Suprapubic skin (tissue), 4 donors: ENCODE measurements around the gene CHSY1. TPM values are rescaled to one million over a fixed set of nuclear protein-coding genes. Genes with fewer than 3 reads are reported as not detected.
A peak's percentile ranks its signal among the peaks of the same experiment; 100 is the strongest.

Source experiments
- DNase-seq, 2 donors: peaks; one replicate each; pipeline ENCODE4 v3.0.0-alpha.2; 2019; ENCODE audit warnings: low spot score in 2 of 2
- H3K27ac ChIP-seq: fragments of 200-600 bp; sonication (generic); one replicate; pipeline ENCODE4 v1.5.1; 2019
- H3K27me3 ChIP-seq: fragments of 200-600 bp; sonication (generic); one replicate; pipeline ENCODE4 v1.5.1; 2019
- H3K36me3 ChIP-seq: fragments of 200-600 bp; sonication (generic); one replicate; pipeline ENCODE4 v1.5.1; 2019
- H3K4me1 ChIP-seq: fragments of 200-600 bp; sonication (generic); one replicate; pipeline ENCODE4 v1.5.1; 2019
- H3K4me3 ChIP-seq: fragments of 200-600 bp; sonication (generic); one replicate; pipeline ENCODE4 v1.5.1; 2019; ENCODE audit warnings: mild to moderate bottlenecking
- H3K9me3 ChIP-seq: fragments of 200-600 bp; sonication (generic); one replicate; pipeline ENCODE4 v1.5.1; 2019
- EP300 ChIP-seq: sonication (generic); formaldehyde crosslinking; IDR thresholded peaks from one replicate; pipeline ENCODE4 v1.6.1; 2017; ENCODE audit warnings: antibody characterized with exemption
- POLR2A ChIP-seq, 2 donors: fragments of 450-650 bp; IDR thresholded peaks; one replicate each; pipeline ENCODE4 v1.6.1; 2017; ENCODE audit warnings: antibody characterized with exemption in 2 of 2, mild to moderate bottlenecking in 2 of 2, moderate library complexity in 2 of 2
- POLR2AphosphoS5 ChIP-seq, 3 donors: sonication (generic); formaldehyde crosslinking; IDR thresholded peaks; one replicate each; pipeline ENCODE4 v1.6.1; 2017; ENCODE audit warnings: antibody characterized with exemption in 3 of 3
- WGBS: methylation state at CpG from one replicate; pipeline ENCODE4 v1.1.5; 2018; 5-methylcytosine and 5-hydroxymethylcytosine counted together
- total RNA-seq, 4 donors: library from RNA; depleted of rRNA; stranded (reverse); fragments of >200 nt; gene quantifications; one replicate each; pipeline ENCODE4 v1.1.0, GENCODE V29; 2016
- TF ChIP-seq, protein P1 (sequence below), 2 donors: fragments of 200-600 bp in 1 of 2; fragments of 450-650 bp in 1 of 2; sonication (generic) in 1 of 2; IDR thresholded peaks; one replicate each; pipeline ENCODE4 v1.5.1; 2016 to 2019; ENCODE audit warnings: antibody characterized with exemption in 2 of 2, mild to moderate bottlenecking in 1 of 2, moderate library complexity in 1 of 2

Gene CHSY1
- total RNA-seq, 4 donors from 2014 or later = 29.7 to 39.6 (median 30.5) TPM

DNA sequence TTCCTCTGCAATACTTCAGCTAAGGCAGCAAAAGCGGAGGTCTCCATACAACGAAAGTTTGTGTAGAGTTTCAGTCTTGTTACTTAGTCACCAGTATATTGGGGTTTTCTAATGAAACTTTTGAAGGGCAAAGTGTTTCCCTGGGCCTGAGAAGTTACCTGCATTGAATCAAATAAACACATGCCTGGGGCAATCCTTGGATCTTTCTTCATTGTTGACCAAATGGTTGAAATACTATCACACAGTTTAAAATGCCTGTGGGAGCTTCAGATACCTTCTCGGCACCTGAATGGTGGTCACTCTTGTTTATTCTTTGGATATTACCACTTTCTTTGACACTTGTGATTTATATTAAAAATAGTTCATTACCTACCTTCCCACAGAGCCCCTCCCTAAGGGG is 988 bp upstream of the CHSY1 start:
- H3K27ac ChIP-seq = peak overlapping the region; percentile 97
- H3K4me1 ChIP-seq = peaks cover 37% of the 10 kb centered on the region
- WGBS = 41% methylated on average over 3 of the region's 3 CpGs
- no peaks in the 10 kb centered on the region for H3K9me3 ChIP-seq
- H3K36me3 ChIP-seq = no peaks in the 10 kb centered on the region
- TF ChIP-seq POLR2A (IDR thresholded peaks at IDR 0.05) (no peak), EP300 (no peak), POLR2AphosphoS5 (IDR thresholded peaks at IDR 0.05) (no peak)
- TF ChIP-seq, protein P1, sequence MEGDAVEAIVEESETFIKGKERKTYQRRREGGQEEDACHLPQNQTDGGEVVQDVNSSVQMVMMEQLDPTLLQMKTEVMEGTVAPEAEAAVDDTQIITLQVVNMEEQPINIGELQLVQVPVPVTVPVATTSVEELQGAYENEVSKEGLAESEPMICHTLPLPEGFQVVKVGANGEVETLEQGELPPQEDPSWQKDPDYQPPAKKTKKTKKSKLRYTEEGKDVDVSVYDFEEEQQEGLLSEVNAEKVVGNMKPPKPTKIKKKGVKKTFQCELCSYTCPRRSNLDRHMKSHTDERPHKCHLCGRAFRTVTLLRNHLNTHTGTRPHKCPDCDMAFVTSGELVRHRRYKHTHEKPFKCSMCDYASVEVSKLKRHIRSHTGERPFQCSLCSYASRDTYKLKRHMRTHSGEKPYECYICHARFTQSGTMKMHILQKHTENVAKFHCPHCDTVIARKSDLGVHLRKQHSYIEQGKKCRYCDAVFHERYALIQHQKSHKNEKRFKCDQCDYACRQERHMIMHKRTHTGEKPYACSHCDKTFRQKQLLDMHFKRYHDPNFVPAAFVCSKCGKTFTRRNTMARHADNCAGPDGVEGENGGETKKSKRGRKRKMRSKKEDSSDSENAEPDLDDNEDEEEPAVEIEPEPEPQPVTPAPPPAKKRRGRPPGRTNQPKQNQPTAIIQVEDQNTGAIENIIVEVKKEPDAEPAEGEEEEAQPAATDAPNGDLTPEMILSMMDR (IDR thresholded peaks at IDR 0.05) = no peak
- DNase-seq = no peak
- peak overlapping the region; percentile 87 for H3K4me3 ChIP-seq
- no peaks in the 10 kb centered on the region for H3K27me3 ChIP-seq

DNA sequence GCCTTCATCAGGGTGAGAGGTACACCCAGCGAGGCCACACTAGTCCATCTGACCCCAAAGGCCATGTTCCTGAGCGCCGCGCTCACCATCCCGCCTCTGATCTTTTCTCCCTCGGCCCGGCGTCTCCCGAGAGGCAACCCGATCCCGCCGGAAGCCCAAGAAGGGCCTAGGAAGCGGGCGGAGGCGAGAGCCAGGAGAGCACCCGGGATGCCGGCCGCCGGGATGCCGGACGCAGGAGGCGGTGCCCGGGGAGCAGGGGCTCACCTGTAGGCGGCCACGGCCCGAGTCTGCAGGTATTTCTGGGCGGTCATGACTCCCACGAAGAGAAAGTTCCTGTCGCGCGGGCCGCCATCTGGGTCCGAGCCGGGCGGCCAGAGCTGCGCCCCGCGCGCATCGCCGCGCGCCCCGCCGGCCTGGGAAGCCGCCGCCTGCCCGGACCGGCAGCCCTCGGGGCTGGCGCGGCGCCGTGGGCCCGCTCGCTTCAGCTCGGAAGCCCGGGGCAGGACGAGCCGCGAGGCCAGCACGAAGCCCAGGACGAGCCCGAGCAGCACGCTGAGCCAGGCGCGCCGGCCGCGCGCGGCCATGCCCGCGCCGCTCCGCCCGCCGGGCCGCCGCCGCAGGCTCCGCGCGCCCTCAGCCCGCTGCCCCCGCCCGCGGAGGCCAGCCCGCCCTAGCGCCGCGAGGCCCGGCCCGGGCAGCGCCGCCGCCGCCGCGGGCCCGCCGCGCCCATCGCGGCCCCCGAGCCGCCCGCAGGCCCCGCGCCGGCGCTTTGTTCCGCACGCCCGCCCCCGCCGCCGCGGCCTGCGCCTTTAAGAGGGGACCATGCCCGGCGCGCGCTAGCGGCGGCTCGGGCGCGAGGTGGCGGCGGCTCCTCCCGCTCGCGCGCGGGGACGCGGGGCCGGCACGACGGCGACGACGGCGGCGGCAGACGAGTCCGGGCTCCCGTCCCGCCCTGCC is 697 bp downstream of the CHSY1 start:
- WGBS = under 1% methylated on average over 32 of the region's 150 CpGs
- no peaks in the 10 kb centered on the region for H3K27me3 ChIP-seq
- H3K4me1 ChIP-seq = peaks cover 54% of the 10 kb centered on the region
- no peaks in the 10 kb centered on the region for H3K36me3 ChIP-seq
- TF ChIP-seq EP300 (no peak), POLR2AphosphoS5 (IDR thresholded peaks at IDR 0.05) (no peak), POLR2A (IDR thresholded peaks at IDR 0.05) (no peak)
- TF ChIP-seq, protein P1 (IDR thresholded peaks at IDR 0.05) = no peak
- H3K9me3 ChIP-seq = no peaks in the 10 kb centered on the region
- peak overlapping the region; percentile 97 for H3K27ac ChIP-seq
- peak in 1 of 2 donors; percentile 79 for DNase-seq
- peak overlapping the region; percentile 87 for H3K4me3 ChIP-seq

DNA sequence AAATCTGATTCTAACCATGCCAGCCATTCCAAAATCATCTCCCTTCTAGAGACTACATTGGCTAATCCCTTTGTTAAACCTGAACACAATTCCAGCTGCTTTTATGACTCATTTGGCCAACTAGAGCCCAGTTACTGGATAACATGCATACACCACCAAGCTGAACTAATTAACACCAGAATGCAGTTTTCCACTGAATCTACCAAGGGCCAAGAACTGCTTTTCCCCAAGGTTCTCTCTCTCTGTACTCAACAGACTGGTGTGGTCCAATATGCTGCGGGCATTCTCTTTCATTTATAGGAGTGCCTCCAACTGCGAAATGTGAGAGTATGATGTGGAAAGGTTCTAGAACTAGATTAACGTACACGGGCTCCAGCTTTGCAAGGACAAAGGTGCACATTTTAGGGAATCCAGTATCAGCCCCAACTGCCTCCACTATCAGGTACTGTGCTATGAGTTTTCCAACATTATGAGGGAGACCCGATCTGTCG is 1.5 kb downstream of the CHSY1 start:
- TF ChIP-seq, protein P1 (IDR thresholded peaks at IDR 0.05) = no peak
- 0% methylated on average over 6 of the region's 6 CpGs for WGBS
- Histone ChIP-seq H3K4me3 (peak overlapping the region; percentile 87), H3K9me3 (no peaks in the 10 kb centered on the region), H3K27me3 (no peaks in the 10 kb centered on the region), H3K4me1 (peaks cover 61% of the 10 kb centered on the region), H3K27ac (peak overlapping the region; percentile 90), H3K36me3 (no peaks in the 10 kb centered on the region)
- no peak for DNase-seq

DNA sequence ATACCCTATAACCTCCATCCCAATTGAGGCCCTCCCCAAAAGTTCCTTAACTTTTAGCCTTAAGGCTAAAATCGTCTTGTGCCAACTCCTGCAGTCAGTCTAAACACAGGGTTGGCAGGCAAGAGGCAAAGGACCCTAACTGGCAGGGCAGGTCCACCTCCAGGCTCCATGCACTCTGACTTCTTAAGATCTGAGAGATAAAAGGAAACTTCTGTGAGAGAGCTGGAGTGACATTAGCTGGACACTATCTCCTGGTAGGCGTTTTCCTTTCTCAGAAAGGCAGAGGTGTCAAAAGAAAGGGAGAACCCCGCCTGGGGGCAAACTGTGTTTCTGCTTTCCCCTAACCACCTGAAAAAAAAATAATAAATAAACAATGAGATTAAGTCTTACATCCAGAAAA is 3.6 kb downstream of the CHSY1 start:
- Histone ChIP-seq H3K4me1 (peaks cover 80% of the 10 kb centered on the region), H3K27me3 (no peaks in the 10 kb centered on the region), H3K9me3 (no peaks in the 10 kb centered on the region), H3K36me3 (no peaks in the 10 kb centered on the region), H3K27ac (peak overlapping the region; percentile 24), H3K4me3 (no peak overlapping the region)
- WGBS = 34% methylated on average over 3 of the region's 3 CpGs
- TF ChIP-seq POLR2AphosphoS5 (IDR thresholded peaks at IDR 0.05) (no peak), POLR2A (IDR thresholded peaks at IDR 0.05) (no peak), EP300 (no peak)
- DNase-seq = no peak

DNA sequence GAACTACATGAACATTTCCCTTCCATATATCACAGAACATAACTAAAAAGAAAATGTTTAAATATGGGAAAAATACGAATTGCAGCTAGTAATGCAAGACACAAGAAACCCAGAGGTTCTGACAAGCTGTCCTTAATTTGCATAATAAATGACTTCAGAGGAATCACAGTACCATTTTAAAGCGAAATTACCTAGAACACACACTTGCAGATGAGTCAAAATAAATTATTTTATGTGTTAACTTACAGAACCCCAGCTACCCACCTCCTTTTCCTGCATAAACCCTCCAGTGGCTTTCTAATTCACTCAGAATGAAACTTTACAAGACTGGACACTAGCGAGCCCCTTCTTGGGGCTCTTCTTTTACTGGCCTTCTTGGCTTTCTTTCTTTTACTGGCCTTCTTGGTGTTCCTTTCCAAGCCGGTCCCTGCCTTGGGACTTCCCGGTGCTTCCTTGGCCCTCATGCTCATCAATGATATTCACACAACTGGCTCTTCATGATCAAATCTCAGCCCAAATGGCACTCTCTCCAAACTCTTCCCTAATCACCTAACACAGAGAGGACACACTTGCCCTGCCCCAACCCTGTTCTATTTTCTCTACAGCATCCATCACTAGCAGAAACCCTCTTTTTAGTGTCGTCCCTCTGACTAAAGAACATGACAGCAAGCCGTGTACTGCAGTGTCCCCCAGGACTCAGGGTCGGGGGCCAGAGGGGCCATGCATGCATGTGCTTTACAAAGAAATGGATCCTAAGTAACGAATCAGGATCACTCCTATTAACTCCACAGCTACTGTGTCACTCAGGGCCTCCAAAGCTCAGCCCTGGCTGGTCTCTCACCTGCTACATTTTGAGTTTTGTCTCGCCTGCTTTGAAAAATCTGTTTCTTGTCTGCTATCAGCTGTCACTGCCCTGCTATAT is 4.8 kb downstream of the CHSY1 start:
- H3K27me3 ChIP-seq = no peaks in the 10 kb centered on the region
- 69% methylated on average over 10 of the region's 10 CpGs for WGBS
- H3K27ac ChIP-seq = peak overlapping the region; percentile 55
- H3K4me3 ChIP-seq = no peak overlapping the region
- no peak for DNase-seq
- TF ChIP-seq POLR2A (IDR thresholded peaks at IDR 0.05) (no peak), POLR2AphosphoS5 (IDR thresholded peaks at IDR 0.05) (no peak), EP300 (no peak)
- TF ChIP-seq, protein P1 (IDR thresholded peaks at IDR 0.05) = no peak
- H3K9me3 ChIP-seq = no peaks in the 10 kb centered on the region
- no peaks in the 10 kb centered on the region for H3K36me3 ChIP-seq
- H3K4me1 ChIP-seq = peaks cover 82% of the 10 kb centered on the region
